Measurements from ENCODE around the gene IL10.

The IL10 gene

GRCh38 chr1:206792939-206793607, 20.8 kb upstream of the IL10 start:
- peaks cover 8% of the 10 kb centered on the region for H3K27me3 Mint-ChIP-seq (ENCODE audit: low read depth)
- H3K36me3 Mint-ChIP-seq (ENCODE audit: low read depth): no peaks in the 10 kb centered on the region
- no peak overlapping the region for H3K27ac Mint-ChIP-seq
- TF ChIP-seq CTCF (IDR thresholded peaks at IDR 0.05; ENCODE audit: unreplicated experiment in 3 of 3): no peak
- H3K9me3 Mint-ChIP-seq: no peaks in the 10 kb centered on the region
- H3K4me3 Mint-ChIP-seq: no peak overlapping the region
- H3K4me1 Mint-ChIP-seq: no peaks in the 10 kb centered on the region

DNA sequence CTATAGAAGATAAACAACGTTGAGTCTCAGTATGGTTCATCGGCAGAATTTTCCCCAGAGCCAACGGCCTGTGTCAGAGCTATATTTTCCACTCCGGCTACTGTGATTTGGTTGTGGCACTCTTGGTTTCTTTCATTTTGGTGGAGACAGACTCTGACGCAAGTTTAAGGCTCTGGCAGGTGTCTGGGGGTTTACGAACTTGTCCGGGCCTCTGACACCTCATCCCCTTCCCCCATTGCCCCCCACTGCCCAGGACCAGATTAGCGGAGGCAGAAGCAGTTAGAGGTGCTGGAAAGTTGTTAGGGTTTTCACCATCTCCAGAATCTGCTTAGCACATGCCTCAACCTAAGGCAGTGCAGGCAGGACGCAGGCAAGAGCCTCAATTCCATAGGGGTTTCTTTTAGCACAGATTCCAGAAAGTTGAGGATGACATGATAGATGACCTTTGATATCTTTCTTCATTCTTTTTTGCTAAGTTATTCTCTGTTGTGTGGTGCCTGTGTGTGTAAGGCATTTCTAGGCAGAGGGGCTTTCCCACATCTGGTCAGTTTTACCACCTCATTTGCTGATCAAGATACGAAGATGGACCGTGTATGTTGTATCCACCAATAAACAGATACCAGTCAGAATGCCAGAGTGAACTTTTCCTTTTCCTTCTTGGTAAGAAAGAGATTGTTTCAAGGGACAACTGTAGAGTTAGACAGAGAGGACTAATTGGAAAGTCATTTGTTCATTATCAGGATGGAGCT, 18.4 kb upstream of the IL10 start:
- Mint-ChIP-seq H3K36me3 (ENCODE audit: low read depth) (no peaks in the 10 kb centered on the region), H3K27ac (no peak overlapping the region), H3K4me1 (no peaks in the 10 kb centered on the region), H3K4me3 (no peak overlapping the region), H3K9me3 (no peaks in the 10 kb centered on the region), H3K27me3 (ENCODE audit: low read depth) (peaks cover 8% of the 10 kb centered on the region)
- no peak for TF ChIP-seq CTCF (IDR thresholded peaks at IDR 0.05; ENCODE audit: unreplicated experiment in 3 of 3)

- no peaks in the 10 kb centered on the region for H3K9me3 Mint-ChIP-seq
- no peak overlapping the region for H3K27ac Mint-ChIP-seq
- no peaks in the 10 kb centered on the region for H3K36me3 Mint-ChIP-seq (ENCODE audit: low read depth)
- no peaks in the 10 kb centered on the region for H3K4me1 Mint-ChIP-seq
- H3K27me3 Mint-ChIP-seq (ENCODE audit: low read depth): peaks cover 4% of the 10 kb centered on the region
- TF ChIP-seq CTCF (IDR thresholded peaks at IDR 0.05; ENCODE audit: unreplicated experiment in 3 of 3): no peak
- H3K4me3 Mint-ChIP-seq: no peak overlapping the region
Observed at GRCh38 chr1:206788487-206789050, 16.3 kb upstream of the IL10 start.

GRCh38 chr1:206787891-206788290, 15.6 kb upstream of the IL10 start:
- peaks cover 4% of the 10 kb centered on the region for H3K27me3 Mint-ChIP-seq (ENCODE audit: low read depth)
- H3K4me3 Mint-ChIP-seq: no peak overlapping the region
- TF ChIP-seq CTCF (IDR thresholded peaks at IDR 0.05; ENCODE audit: unreplicated experiment in 3 of 3): no peak
- no peaks in the 10 kb centered on the region for H3K9me3 Mint-ChIP-seq
- H3K27ac Mint-ChIP-seq: no peak overlapping the region
- H3K36me3 Mint-ChIP-seq (ENCODE audit: low read depth): no peaks in the 10 kb centered on the region
- no peaks in the 10 kb centered on the region for H3K4me1 Mint-ChIP-seq

DNA sequence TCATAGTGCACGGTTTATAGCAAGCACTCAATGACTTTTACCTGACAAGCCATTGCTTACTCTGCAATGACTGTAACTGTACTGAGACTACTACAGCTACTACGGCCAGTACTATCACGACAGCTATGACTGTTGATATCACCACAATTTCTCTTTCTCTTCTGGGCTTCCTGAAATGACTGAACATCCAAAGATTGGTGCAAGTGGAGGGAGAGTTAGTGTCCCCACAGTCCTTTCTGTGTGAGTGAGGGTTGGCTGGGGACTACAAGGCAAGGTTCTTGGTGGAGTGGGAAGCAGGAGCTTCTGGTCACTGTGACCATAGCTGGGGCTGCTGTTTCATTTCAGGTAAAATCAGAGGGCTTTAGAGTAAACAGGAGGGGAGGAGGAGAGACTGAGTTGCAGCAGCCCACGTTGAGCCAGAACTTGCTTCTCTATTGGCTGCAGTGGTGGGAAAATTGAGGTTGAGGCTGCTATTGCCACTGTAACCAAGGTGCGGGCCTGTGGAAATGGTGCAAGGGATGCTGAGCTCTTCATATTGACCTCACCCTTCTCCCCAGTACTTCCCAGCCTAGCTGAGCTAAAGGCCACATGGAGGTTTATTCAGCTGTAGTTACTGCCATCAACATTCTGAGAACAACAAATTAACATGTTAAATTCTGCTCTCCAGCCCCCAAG, 14.1 kb upstream of the IL10 start:
- H3K4me3 Mint-ChIP-seq: no peak overlapping the region
- no peak for TF ChIP-seq CTCF (IDR thresholded peaks at IDR 0.05; ENCODE audit: unreplicated experiment in 3 of 3)
- H3K4me1 Mint-ChIP-seq: no peaks in the 10 kb centered on the region
- no peak overlapping the region for H3K27ac Mint-ChIP-seq
- H3K27me3 Mint-ChIP-seq (ENCODE audit: low read depth): peaks cover 4% of the 10 kb centered on the region
- H3K9me3 Mint-ChIP-seq: no peaks in the 10 kb centered on the region
- no peaks in the 10 kb centered on the region for H3K36me3 Mint-ChIP-seq (ENCODE audit: low read depth)

Data from nephron (organoid).